HepG2 (cell line): ENCODE data around the gene DNAJC5. TPM values are rescaled to one million over a fixed set of nuclear protein-coding genes. Genes with fewer than 3 reads are reported as not detected.
A peak's percentile ranks its signal among the peaks of the same experiment; 100 is the strongest.

Source experiments
- BRCA1 ChIP-seq: sonication (generic); formaldehyde crosslinking; IDR thresholded peaks from 2 replicates; pipeline ENCODE4 v1.4.0; 2020; ENCODE audit warnings: missing genetic modification reagents
- HOXA3 ChIP-seq: sonication (generic); formaldehyde crosslinking; IDR thresholded peaks from 2 replicates; pipeline ENCODE4 v1.5.0; 2020; ENCODE audit warnings: missing genetic modification reagents
- PATZ1 ChIP-seq: sonication (generic); formaldehyde crosslinking; IDR thresholded peaks from 2 replicates; pipeline ENCODE4 v1.4.0; 2020; ENCODE audit warnings: missing genetic modification reagents
- PHF20 ChIP-seq: sonication (generic); formaldehyde crosslinking; IDR thresholded peaks from 2 replicates; pipeline ENCODE4 v1.5.0; 2020; ENCODE audit warnings: mild to moderate bottlenecking, missing genetic modification reagents
- PTBP1 ChIP-seq: fragments of 200-400 bp; formaldehyde crosslinking; IDR thresholded peaks from 2 replicates; pipeline ENCODE4 v1.6.1; 2018; ENCODE audit warnings: low read length, low read depth; ENCODE audit not compliant: poor library complexity, severe bottlenecking
- ZC3H4 ChIP-seq: sonication (generic); formaldehyde crosslinking; IDR thresholded peaks from 2 replicates; pipeline ENCODE4 v1.4.0; 2020; ENCODE audit warnings: missing genetic modification reagents, borderline replicate concordance
- ZNF275 ChIP-seq: sonication (generic); formaldehyde crosslinking; IDR thresholded peaks from 2 replicates; pipeline ENCODE4 v1.8.0; 2022; ENCODE audit warnings: missing genetic modification reagents, mild to moderate bottlenecking, inconsistent platforms, borderline replicate concordance
- ZNF503 ChIP-seq: sonication (generic); formaldehyde crosslinking; IDR thresholded peaks from 2 replicates; pipeline ENCODE4 v1.4.0; 2020; ENCODE audit warnings: missing genetic modification reagents
- ZNF547 ChIP-seq: sonication (generic); formaldehyde crosslinking; IDR thresholded peaks from 2 replicates; pipeline ENCODE4 v1.5.1; 2020; ENCODE audit warnings: mild to moderate bottlenecking, missing genetic modification reagents
- ZNF562 ChIP-seq: sonication (generic); formaldehyde crosslinking; IDR thresholded peaks from 2 replicates; pipeline ENCODE4 v1.8.0; 2022; ENCODE audit warnings: missing genetic modification reagents, borderline replicate concordance
- ZNF780A ChIP-seq: sonication (generic); formaldehyde crosslinking; IDR thresholded peaks from 2 replicates; pipeline ENCODE4 v1.8.0; 2022; ENCODE audit warnings: mild to moderate bottlenecking, missing genetic modification reagents, moderate library complexity
- ZSCAN29 ChIP-seq: sonication (generic); formaldehyde crosslinking; conservative IDR thresholded peaks from 2 replicates; pipeline ENCODE4 v1.4.0; 2020; ENCODE audit warnings: mild to moderate bottlenecking, missing genetic modification reagents
- polyA plus RNA-seq, 8 experiments: library from polyadenylated mRNA; depleted of rRNA in 3 of 8; stranded (reverse) in 7 of 8; unstranded in 1 of 8; fragments of >200 nt; fragmentation: Illumina TruSeq in 4 of 8; extraction: Trizol in 4 of 8; gene quantifications; 2 replicates each; pipeline versions ENCODE4 v1.2.1 to v1.2.3, GENCODE V29; 2011 to 2016; ENCODE audit warnings: low read depth in 4 of 8, missing spikeins in 1 of 8, mixed read lengths in 1 of 8; ENCODE audit not compliant: insufficient read depth in 1 of 8
- total RNA-seq, 5 experiments: library from RNA; depleted of rRNA; stranded (reverse); fragments of >200 nt; fragmentation: Illumina TruSeq; extraction: Trizol; gene quantifications; 2 replicates each; pipeline ENCODE4 v1.2.3, GENCODE V29; 2016; ENCODE audit warnings: low read depth in 1 of 5
- TF ChIP-seq, protein P1 (sequence below), 2 experiments: sonication (generic) in 1 of 2; formaldehyde crosslinking in 1 of 2; IDR thresholded peaks; 2 replicates each; pipeline versions ENCODE4 v1.5.1 to v1.6.1; 2011 to 2020; ENCODE audit warnings: borderline replicate concordance in 1 of 2, low read depth in 1 of 2, low read length in 1 of 2, mild to moderate bottlenecking in 1 of 2, missing genetic modification reagents in 1 of 2, moderate library complexity in 1 of 2
- TF ChIP-seq, protein P2 (sequence below): sonication (generic); formaldehyde crosslinking; IDR thresholded peaks from 2 replicates; pipeline ENCODE4 v1.5.0; 2020; ENCODE audit warnings: mild to moderate bottlenecking, missing genetic modification reagents
- TF ChIP-seq, protein P3 (sequence below): IDR thresholded peaks from 2 replicates; pipeline ENCODE4 v1.6.1; 2016; ENCODE audit warnings: mild to moderate bottlenecking, missing biosample characterization, missing genetic modification reagents

The DNAJC5 gene
- total and polyA plus RNA-seq, 2 of the 13 experiments (the other 11 are each of a cell fraction or from before 2014, with no cell fraction given), result 42.8 to 64.5 TPM

- TF ChIP-seq, protein P1, sequence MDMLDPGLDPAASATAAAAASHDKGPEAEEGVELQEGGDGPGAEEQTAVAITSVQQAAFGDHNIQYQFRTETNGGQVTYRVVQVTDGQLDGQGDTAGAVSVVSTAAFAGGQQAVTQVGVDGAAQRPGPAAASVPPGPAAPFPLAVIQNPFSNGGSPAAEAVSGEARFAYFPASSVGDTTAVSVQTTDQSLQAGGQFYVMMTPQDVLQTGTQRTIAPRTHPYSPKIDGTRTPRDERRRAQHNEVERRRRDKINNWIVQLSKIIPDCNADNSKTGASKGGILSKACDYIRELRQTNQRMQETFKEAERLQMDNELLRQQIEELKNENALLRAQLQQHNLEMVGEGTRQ (IDR thresholded peaks at IDR 0.05; ENCODE audit: low read depth, low read length), result no peak
- TF ChIP-seq, protein P1 (CRISPR knock-in tag; IDR thresholded peaks at IDR 0.05; ENCODE audit: borderline replicate concordance), result no peak
- TF ChIP-seq PTBP1, result peak; percentile 36
- no peak for TF ChIP-seq ZNF562 (CRISPR knock-in tag)
- no peak for TF ChIP-seq HOXA3
- no peak for TF ChIP-seq PHF20 (CRISPR knock-in tag)
- TF ChIP-seq BRCA1 (CRISPR knock-in tag), result no peak
- no peak for TF ChIP-seq PATZ1 (CRISPR knock-in tag)
- 0 out of 2 replicates have a peak, but pooled peaks have one; percentile 25 for TF ChIP-seq ZNF780A (CRISPR knock-in tag)
- TF ChIP-seq ZNF503, result no peak
- TF ChIP-seq, protein P2, sequence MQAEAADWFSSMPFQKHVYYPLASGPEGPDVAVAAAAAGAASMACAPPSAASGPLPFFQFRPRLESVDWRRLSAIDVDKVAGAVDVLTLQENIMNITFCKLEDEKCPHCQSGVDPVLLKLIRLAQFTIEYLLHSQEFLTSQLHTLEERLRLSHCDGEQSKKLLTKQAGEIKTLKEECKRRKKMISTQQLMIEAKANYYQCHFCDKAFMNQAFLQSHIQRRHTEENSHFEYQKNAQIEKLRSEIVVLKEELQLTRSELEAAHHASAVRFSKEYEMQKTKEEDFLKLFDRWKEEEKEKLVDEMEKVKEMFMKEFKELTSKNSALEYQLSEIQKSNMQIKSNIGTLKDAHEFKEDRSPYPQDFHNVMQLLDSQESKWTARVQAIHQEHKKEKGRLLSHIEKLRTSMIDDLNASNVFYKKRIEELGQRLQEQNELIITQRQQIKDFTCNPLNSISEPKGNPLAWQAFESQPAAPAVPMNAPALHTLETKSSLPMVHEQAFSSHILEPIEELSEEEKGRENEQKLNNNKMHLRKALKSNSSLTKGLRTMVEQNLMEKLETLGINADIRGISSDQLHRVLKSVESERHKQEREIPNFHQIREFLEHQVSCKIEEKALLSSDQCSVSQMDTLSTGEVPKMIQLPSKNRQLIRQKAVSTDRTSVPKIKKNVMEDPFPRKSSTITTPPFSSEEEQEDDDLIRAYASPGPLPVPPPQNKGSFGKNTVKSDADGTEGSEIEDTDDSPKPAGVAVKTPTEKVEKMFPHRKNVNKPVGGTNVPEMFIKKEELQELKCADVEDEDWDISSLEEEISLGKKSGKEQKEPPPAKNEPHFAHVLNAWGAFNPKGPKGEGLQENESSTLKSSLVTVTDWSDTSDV (CRISPR knock-in tag), result no peak
- TF ChIP-seq ZNF275 (CRISPR knock-in tag), result no peak
- peak; percentile 79 for TF ChIP-seq ZC3H4 (CRISPR knock-in tag)
- TF ChIP-seq ZNF547 (CRISPR knock-in tag), result no peak
- TF ChIP-seq, protein P3, sequence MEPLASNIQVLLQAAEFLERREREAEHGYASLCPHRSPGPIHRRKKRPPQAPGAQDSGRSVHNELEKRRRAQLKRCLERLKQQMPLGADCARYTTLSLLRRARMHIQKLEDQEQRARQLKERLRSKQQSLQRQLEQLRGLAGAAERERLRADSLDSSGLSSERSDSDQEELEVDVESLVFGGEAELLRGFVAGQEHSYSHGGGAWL, result no peak
- no peak for TF ChIP-seq ZSCAN29 (CRISPR knock-in tag)
These were observed 73.4 kb downstream of the DNAJC5 start (continued) for GRCh38 chr20:63968136-63968927.
